IPS-NIHi7 (cell line): ENCODE measurements around the gene RAPGEF5.

Experiments
- DNase-seq: peaks from one replicate; pipeline ENCODE4 v3.0.0; 2012; ENCODE audit warnings: mixed read lengths; ENCODE audit errors: extremely low spot score

Gene RAPGEF5

GRCh38 chr7:22302951-22303423 is 54.0 kb downstream of the RAPGEF5 start:
- DNase-seq: no peak

GRCh38 chr7:22302193-22302592 is 54.8 kb downstream of the RAPGEF5 start:
- DNase-seq: no peak

GRCh38 chr7:22301790-22302189 is 55.2 kb downstream of the RAPGEF5 start:
- no peak for DNase-seq

GRCh38 chr7:22300839-22301238 is 56.1 kb downstream of the RAPGEF5 start:
- DNase-seq: no peak

- DNase-seq: no peak
Measured at GRCh38 chr7:22296916-22297315, 60.0 kb downstream of the RAPGEF5 start.

- no peak for DNase-seq
Measured at GRCh38 chr7:22296265-22296566, 60.7 kb downstream of the RAPGEF5 start.

- no peak for DNase-seq
Measured at GRCh38 chr7:22295402-22296264, 61.3 kb downstream of the RAPGEF5 start.

- DNase-seq: no peak
Measured at GRCh38 chr7:22292531-22292930, 64.4 kb downstream of the RAPGEF5 start.

GRCh38 chr7:22291977-22292376 is 65.0 kb downstream of the RAPGEF5 start:
- DNase-seq: no peak

GRCh38 chr7:22288202-22288601 is 68.8 kb downstream of the RAPGEF5 start:
- DNase-seq: no peak

- no peak for DNase-seq
Measured at GRCh38 chr7:22287412-22287811, 69.5 kb downstream of the RAPGEF5 start.

GRCh38 chr7:22286436-22286835 is 70.5 kb downstream of the RAPGEF5 start:
- DNase-seq: no peak

- DNase-seq: no peak
Measured at GRCh38 chr7:22281481-22281880, 75.5 kb downstream of the RAPGEF5 start.

- DNase-seq: no peak
Measured at GRCh38 chr7:22280031-22280430, 76.9 kb downstream of the RAPGEF5 start.

- DNase-seq: no peak
Measured at GRCh38 chr7:22278660-22279059, 78.3 kb downstream of the RAPGEF5 start.

GRCh38 chr7:22277375-22277774 is 79.6 kb downstream of the RAPGEF5 start:
- DNase-seq: no peak

- DNase-seq: no peak
Measured at GRCh38 chr7:22275661-22276060, 81.3 kb downstream of the RAPGEF5 start.

GRCh38 chr7:22271311-22271710 is 85.6 kb downstream of the RAPGEF5 start:
- no peak for DNase-seq

- no peak for DNase-seq
Measured at GRCh38 chr7:22270371-22270770, 86.6 kb downstream of the RAPGEF5 start.

GRCh38 chr7:22269963-22270362 is 87.0 kb downstream of the RAPGEF5 start:
- no peak for DNase-seq

GRCh38 chr7:22268884-22269421 is 88.0 kb downstream of the RAPGEF5 start:
- DNase-seq: no peak

- no peak for DNase-seq
Measured at GRCh38 chr7:22267930-22268615, 88.9 kb downstream of the RAPGEF5 start.

- DNase-seq: no peak
Measured at GRCh38 chr7:22262538-22262937, 94.4 kb downstream of the RAPGEF5 start.
